Peyer's patch (tissue), 4 donors: Measurements from ENCODE around the gene SLC38A2.

Experiments
- CTCF ChIP-seq, 6 experiments: fragments of 450-650 bp in 4 of 6; fragments of 200-600 bp in 2 of 6; sonication (generic) in 1 of 6; IDR thresholded peaks; one replicate each; pipeline ENCODE4 v1.5.1; 2017 to 2019; ENCODE audit warnings: antibody characterized with exemption in 6 of 6, mild to moderate bottlenecking in 3 of 6, moderate library complexity in 1 of 6
- POLR2A ChIP-seq, 2 donors: fragments of 450-650 bp; IDR thresholded peaks; one replicate each; pipeline ENCODE4 v1.5.1; 2017; ENCODE audit warnings: antibody characterized with exemption in 2 of 2, mild to moderate bottlenecking in 2 of 2, moderate library complexity in 2 of 2

GRCh38 chr12:46414591-46415268, 42.2 kb upstream of the SLC38A2 start:
- TF ChIP-seq CTCF (IDR thresholded peaks at IDR 0.05) (no peak), POLR2A (IDR thresholded peaks at IDR 0.05) (no peak)
